Fibroblast of skin of back (primary cell): ENCODE results near the gene PLEKHF1.

Experiments used
- DNase-seq: peaks from one replicate; pipeline ENCODE4 v3.0.0-alpha.2; 2013

PLEKHF1 gene

GRCh38 chr19:29634423-29635130 is 30.7 kb upstream of the PLEKHF1 start:
- no peak for DNase-seq

- no peak for DNase-seq
Measured at GRCh38 chr19:29635963-29636362, 29.3 kb upstream of the PLEKHF1 start.

- no peak for DNase-seq
Measured at GRCh38 chr19:29636553-29637360, 28.5 kb upstream of the PLEKHF1 start.

- DNase-seq = no peak
Measured at GRCh38 chr19:29639086-29639485, 26.2 kb upstream of the PLEKHF1 start.

GRCh38 chr19:29640231-29640630 is 25.0 kb upstream of the PLEKHF1 start:
- DNase-seq = no peak

GRCh38 chr19:29641597-29641996 is 23.7 kb upstream of the PLEKHF1 start:
- no peak for DNase-seq

GRCh38 chr19:29643361-29643935 is 21.8 kb upstream of the PLEKHF1 start:
- DNase-seq = no peak

- DNase-seq = no peak
Measured at GRCh38 chr19:29644210-29644609, 21.1 kb upstream of the PLEKHF1 start.

GRCh38 chr19:29645491-29645867 is 19.8 kb upstream of the PLEKHF1 start:
- DNase-seq = no peak

- peak; percentile 38 for DNase-seq
Measured at GRCh38 chr19:29645911-29646310, 19.4 kb upstream of the PLEKHF1 start.

GRCh38 chr19:29650772-29651387 is 14.4 kb upstream of the PLEKHF1 start:
- DNase-seq = no peak

GRCh38 chr19:29651622-29652394 is 13.5 kb upstream of the PLEKHF1 start:
- DNase-seq = no peak

- DNase-seq = no peak
Measured at GRCh38 chr19:29653398-29653797, 11.9 kb upstream of the PLEKHF1 start.

GRCh38 chr19:29655648-29656335 is 9.5 kb upstream of the PLEKHF1 start:
- DNase-seq = no peak

GRCh38 chr19:29658221-29658991 is 6.9 kb upstream of the PLEKHF1 start:
- no peak for DNase-seq

GRCh38 chr19:29660835-29661234 is 4.4 kb upstream of the PLEKHF1 start:
- no peak for DNase-seq

GRCh38 chr19:29662278-29662603 is 3.0 kb upstream of the PLEKHF1 start:
- DNase-seq = no peak

GRCh38 chr19:29662604-29663404 is 2.5 kb upstream of the PLEKHF1 start:
- DNase-seq = peak; percentile 93

- peak; percentile 31 for DNase-seq
Measured at GRCh38 chr19:29663861-29664752, 1.2 kb upstream of the PLEKHF1 start.
